PFSK-1 (cell line): ENCODE results near the gene CRNKL1.

Source experiments
- FOXP2 ChIP-seq: optimal IDR thresholded peaks from 2 replicates; pipeline ENCODE3; 2011; ENCODE audit warnings: borderline replicate concordance, control low read depth, inconsistent platforms; ENCODE audit not compliant: insufficient read depth; ENCODE audit errors: extremely low read length, extremely low read depth
- REST ChIP-seq, 2 experiments: IDR thresholded peaks; 2 replicates each; pipeline versions ENCODE4 v1.6.1 to v1.8.0; 2011 to 2012; ENCODE audit warnings: low read depth in 2 of 2, low read length in 2 of 2, control low read depth in 1 of 2, inconsistent platforms in 1 of 2, mild to moderate bottlenecking in 1 of 2, moderate library complexity in 1 of 2; ENCODE audit not compliant: insufficient read depth in 1 of 2
- TAF1 ChIP-seq: IDR thresholded peaks from 2 replicates; pipeline ENCODE4 v1.6.1; 2012; ENCODE audit warnings: low read length, control low read depth, borderline replicate concordance; ENCODE audit not compliant: insufficient read depth

GRCh38 chr20:20000211-20000968 lies 51.9 kb downstream of the CRNKL1 start:
- TF ChIP-seq REST (IDR thresholded peaks at IDR 0.05; ENCODE audit: insufficient read depth in 1 of 2, low read depth in 2 of 2, low read length in 2 of 2) (peak; percentile 56 to 62; a peak in 3 of 4 replicates), FOXP2 (no peak), TAF1 (no peak)
